ENCODE results near the gene DNAJB2.
"Not testable (repeated sequence)": the region's sequence is repeated elsewhere in the genome, so short reads cannot be mapped to it uniquely, and the experiment has no call there.

Gene DNAJB2

GRCh38 chr2:219298759-219299371, 19.7 kb downstream of the DNAJB2 start:
- DNase-seq (ENCODE audit: low read depth in 1 of 2, low spot score in 1 of 2), result peak; percentile 78 to 84

DNA sequence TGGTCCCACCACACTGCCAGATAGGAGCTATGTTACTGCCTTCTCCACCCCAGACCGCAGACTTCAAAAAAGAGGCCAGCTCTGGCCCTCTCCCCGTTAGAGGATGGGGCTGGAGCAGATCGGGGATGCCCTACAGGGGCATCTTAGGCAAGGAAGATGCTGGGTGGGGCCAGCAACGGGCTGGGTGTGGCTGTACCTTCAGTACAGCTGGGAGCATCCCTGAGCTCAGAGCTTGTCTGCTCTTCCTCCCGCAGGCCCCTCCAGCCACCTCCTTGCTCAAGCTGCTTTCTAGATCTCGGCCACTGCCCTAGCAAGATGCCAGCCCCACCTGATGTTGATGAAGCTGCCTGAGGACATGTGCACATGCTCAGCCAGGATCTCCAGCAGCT, 20.2 kb downstream of the DNAJB2 start:
- no peak for DNase-seq (ENCODE audit: low read depth in 1 of 2, low spot score in 1 of 2)

GRCh38 chr2:219300022-219300421, 20.9 kb downstream of the DNAJB2 start:
- DNase-seq (ENCODE audit: low read depth in 1 of 2, low spot score in 1 of 2), result no peak

GRCh38 chr2:219302412-219302968, 23.3 kb downstream of the DNAJB2 start:
- DNase-seq (ENCODE audit: low read depth in 1 of 2, low spot score in 1 of 2), result no peak

- DNase-seq (ENCODE audit: low read depth in 1 of 2, low spot score in 1 of 2), result no peak
Observed at GRCh38 chr2:219304223-219304622, 25.1 kb downstream of the DNAJB2 start.

GRCh38 chr2:219306047-219306446, 26.9 kb downstream of the DNAJB2 start:
- DNase-seq (ENCODE audit: low read depth in 1 of 2, low spot score in 1 of 2), result no peak

GRCh38 chr2:219308142-219309101, 29.3 kb downstream of the DNAJB2 start:
- DNase-seq (ENCODE audit: low read depth in 1 of 2, low spot score in 1 of 2), result peak; percentile 22 to 58

- DNase-seq (ENCODE audit: low read depth in 1 of 2, low spot score in 1 of 2), result no peak
Observed at GRCh38 chr2:219309278-219309677, 30.1 kb downstream of the DNAJB2 start, which contains the start of gene PTPRN. Gene PTPRN (minus strand): TSS chr2:219309401. CDS start chr2:219309332, 69 bp downstream.

- not testable (repeated sequence) for DNase-seq (ENCODE audit: low read depth in 1 of 2, low spot score in 1 of 2)
Observed at GRCh38 chr2:219312683-219313263, 33.6 kb downstream of the DNAJB2 start.

GRCh38 chr2:219314804-219315468, 35.8 kb downstream of the DNAJB2 start:
- DNase-seq (ENCODE audit: low read depth in 1 of 2, low spot score in 1 of 2), result no peak

DNA sequence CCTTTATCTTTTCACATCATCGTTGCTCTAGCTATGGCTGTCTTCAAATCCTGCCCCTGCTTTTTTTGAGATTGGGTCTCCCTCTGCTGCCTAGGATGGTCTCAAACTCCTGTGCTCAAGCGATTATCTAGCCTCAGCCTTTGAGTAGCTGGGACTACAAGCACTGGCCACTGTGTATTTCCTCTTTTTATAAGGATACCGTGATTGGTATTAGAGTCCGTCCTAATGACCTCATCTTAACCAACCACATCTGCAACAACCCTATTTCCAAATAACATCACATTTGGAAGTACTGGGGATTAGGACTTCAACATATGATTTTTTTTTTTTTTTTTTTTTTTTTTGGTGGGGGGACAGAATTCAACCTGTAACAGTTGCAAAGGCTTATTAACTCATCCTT, 44.3 kb downstream of the DNAJB2 start:
- no peak for DNase-seq (ENCODE audit: low read depth in 1 of 2, low spot score in 1 of 2)

DNA sequence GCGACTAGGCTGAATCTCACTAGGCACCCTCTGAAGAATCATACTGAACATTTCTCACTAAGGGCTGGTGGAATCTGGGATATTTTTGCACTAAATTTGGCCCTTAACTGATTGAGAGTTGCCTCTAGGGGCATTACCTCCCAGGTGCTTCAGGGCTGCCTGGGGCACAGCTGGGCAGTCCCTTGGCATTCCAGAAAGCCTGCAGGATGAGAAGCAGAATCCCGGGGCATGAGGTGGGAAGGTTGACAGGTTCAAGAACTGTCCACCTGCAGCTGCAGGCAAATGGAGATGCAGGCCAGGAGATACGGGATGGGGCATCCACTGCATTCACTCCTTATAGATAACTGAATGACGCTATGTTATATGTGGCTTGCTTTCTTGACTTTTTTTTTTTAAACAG, 46.0 kb downstream of the DNAJB2 start:
- DNase-seq (ENCODE audit: low read depth in 1 of 2, low spot score in 1 of 2), result no peak

DNA sequence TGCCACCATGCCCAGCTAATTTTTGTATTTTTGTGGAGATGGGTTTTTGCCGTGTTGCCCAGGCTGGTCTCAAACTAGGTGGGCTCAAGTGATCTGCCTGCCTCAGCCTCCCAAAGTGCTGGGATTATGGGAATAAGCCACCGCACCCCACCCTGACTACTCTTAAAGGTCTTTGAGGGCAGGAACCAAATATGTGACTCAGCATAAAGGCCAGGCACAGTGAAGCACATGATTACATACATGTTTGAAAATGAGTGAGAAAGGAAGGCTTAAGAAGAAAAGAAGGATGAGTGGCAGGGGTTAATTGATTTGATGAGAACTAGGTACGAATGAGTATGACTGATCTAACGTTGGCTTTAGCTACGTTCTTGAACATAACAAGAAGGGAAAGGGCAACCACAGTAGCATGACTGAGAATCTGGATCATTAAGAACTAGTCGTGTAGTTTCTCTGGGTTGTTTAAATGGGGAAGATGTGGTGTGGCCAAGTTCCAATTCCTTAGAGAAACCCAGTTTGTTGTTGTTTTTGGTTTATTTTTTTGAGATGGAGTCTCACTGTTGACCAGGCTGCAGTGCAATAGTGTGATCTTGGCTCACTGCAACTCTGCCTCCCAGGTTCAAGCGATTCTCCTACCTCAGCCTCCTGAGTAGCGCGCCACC, 46.6 kb downstream of the DNAJB2 start:
- DNase-seq (ENCODE audit: low read depth in 1 of 2, low spot score in 1 of 2), result no peak

DNA sequence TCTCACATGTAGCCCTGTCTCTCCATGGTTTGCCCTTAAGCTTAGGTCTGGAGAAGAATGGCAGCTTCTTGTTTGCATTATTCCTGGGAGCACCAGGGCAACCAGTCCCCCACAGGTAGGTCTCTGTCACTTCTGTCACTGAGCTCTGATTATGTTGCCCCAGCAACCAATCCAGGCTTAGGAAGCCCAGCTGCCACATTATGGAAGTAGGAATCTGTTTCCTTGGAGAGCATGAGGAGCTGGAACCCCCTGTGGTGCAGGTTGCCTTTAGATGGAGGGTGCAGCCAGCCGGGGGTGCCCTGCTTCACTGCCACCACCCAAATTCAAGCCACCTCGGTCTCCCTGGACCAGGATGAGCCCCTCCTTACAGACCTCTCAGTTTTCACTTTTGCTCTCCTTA, 48.6 kb downstream of the DNAJB2 start:
- DNase-seq (ENCODE audit: low read depth in 1 of 2, low spot score in 1 of 2), result no peak

- peak in 1 of 2 donors; percentile 9 for DNase-seq (ENCODE audit: low read depth in 1 of 2, low spot score in 1 of 2)
Observed at GRCh38 chr2:219331560-219332213, 52.5 kb downstream of the DNAJB2 start.

- DNase-seq (ENCODE audit: low read depth in 1 of 2, low spot score in 1 of 2), result no peak
Observed at GRCh38 chr2:219332542-219332941, 53.4 kb downstream of the DNAJB2 start, which contains the start of gene RESP18. Gene RESP18 (minus strand): TSS chr2:219332744.

DNA sequence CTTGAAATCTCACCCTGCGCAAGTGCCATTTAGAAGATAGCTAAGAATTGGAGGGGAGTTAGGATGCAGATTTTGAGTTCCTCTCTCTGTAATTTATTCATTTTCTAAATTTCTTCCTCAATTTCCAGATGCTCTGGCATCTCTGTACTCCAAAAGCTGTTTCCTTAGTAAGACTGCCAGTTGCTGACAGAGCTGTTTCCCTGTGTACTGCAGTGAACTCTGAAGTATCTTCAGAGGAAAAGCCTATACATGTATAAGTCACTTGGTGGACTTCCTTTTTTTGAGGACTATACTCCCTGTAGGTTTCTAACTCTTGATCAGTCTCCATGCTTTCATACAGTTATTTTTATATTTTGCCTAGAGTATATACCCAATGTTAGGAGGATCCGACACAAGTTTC, 54.9 kb downstream of the DNAJB2 start:
- no peak for DNase-seq (ENCODE audit: low read depth in 1 of 2, low spot score in 1 of 2)

GRCh38 chr2:219335373-219335786, 56.2 kb downstream of the DNAJB2 start:
- no peak for DNase-seq (ENCODE audit: low read depth in 1 of 2, low spot score in 1 of 2)

Data from stimulated activated CD4-positive, alpha-beta T cell treated with anti-CD3 and anti-CD28 coated beads, Interleukin-15, amount 100 ng/mL, for 1 hour (primary cell).